Neural progenitor cell (in vitro differentiated cells): ENCODE results near the gene JMJD6. TPM values are rescaled to one million over a fixed set of nuclear protein-coding genes. Genes with fewer than 3 reads are reported as not detected.

ENCODE experiments used
- DNase-seq: peaks from one replicate; pipeline ENCODE4 v3.0.0-alpha.2; 2016; ENCODE audit warnings: low spot score
- H2AFZ ChIP-seq: fragments of 200-600 bp; sonication (generic); replicated peaks from 2 replicates; pipeline ENCODE4 v1.6.1; 2016; ENCODE audit warnings: antibody characterized with exemption
- H3F3A ChIP-seq: fragments of 200-600 bp; sonication (generic); 2 replicates; pipeline ENCODE4 v1.6.1; 2016; ENCODE audit warnings: antibody characterized with exemption, low read depth
- H3K27ac ChIP-seq: fragments of 200-600 bp; sonication (generic); 2 replicates; pipeline ENCODE4 v1.5.1; 2016; ENCODE audit warnings: mild to moderate bottlenecking
- H3K27me3 ChIP-seq: fragments of 200-600 bp; sonication (generic); 2 replicates; pipeline ENCODE4 v1.6.1; 2016; ENCODE audit warnings: mild to moderate bottlenecking, moderate library complexity
- H3K36me3 ChIP-seq: fragments of 200-600 bp; sonication (generic); 2 replicates; pipeline ENCODE4 v1.5.1; 2016
- H3K4me1 ChIP-seq: fragments of 200-600 bp; sonication (generic); 2 replicates; pipeline ENCODE4 v1.6.1; 2016; ENCODE audit warnings: mixed run types
- H3K4me2 ChIP-seq: fragments of 200-600 bp; sonication (generic); 2 replicates; pipeline ENCODE4 v1.6.1; 2016
- H3K4me3 ChIP-seq: fragments of 200-600 bp; sonication (generic); 2 replicates; pipeline ENCODE4 v1.5.1; 2016
- H3K79me2 ChIP-seq: fragments of 200-600 bp; sonication (generic); 2 replicates; pipeline ENCODE4 v1.6.1; 2016; ENCODE audit warnings: low read depth
- H3K9ac ChIP-seq: fragments of 200-600 bp; sonication (generic); 2 replicates; pipeline ENCODE4 v1.6.1; 2016
- H3K9me3 ChIP-seq: fragments of 200-600 bp; sonication (generic); 2 replicates; pipeline ENCODE4 v1.5.1; 2016; ENCODE audit warnings: low read depth
- H4K20me1 ChIP-seq: fragments of 200-600 bp; sonication (generic); 2 replicates; pipeline ENCODE4 v1.6.1; 2016; ENCODE audit warnings: low read depth
- H3K27ac Mint-ChIP-seq: 3 replicates; pipeline ENCODE4 v1.8.0; 2021; ENCODE audit warnings: mixed read lengths
- H3K27me3 Mint-ChIP-seq: 2 replicates; pipeline ENCODE4 v1.8.0; 2022; ENCODE audit warnings: low read depth, mild to moderate bottlenecking, inconsistent platforms, moderate library complexity, mixed read lengths; ENCODE audit not compliant: insufficient read depth
- H3K36me3 Mint-ChIP-seq: 3 replicates; pipeline ENCODE4 v1.8.0; 2021; ENCODE audit warnings: mixed read lengths
- H3K4me1 Mint-ChIP-seq: 3 replicates; pipeline ENCODE4 v1.8.0; 2021; ENCODE audit warnings: mixed read lengths
- H3K4me3 Mint-ChIP-seq: 3 replicates; pipeline ENCODE4 v1.8.0; 2021; ENCODE audit warnings: mild to moderate bottlenecking, moderate library complexity, mixed read lengths
- H3K9me3 Mint-ChIP-seq: 3 replicates; pipeline ENCODE4 v1.8.0; 2020; ENCODE audit warnings: mixed read lengths
- EZH2 ChIP-seq: fragments of 200-600 bp; sonication (generic); IDR thresholded peaks from 2 replicates; pipeline ENCODE4 v1.6.1; 2017; ENCODE audit warnings: antibody characterized with exemption, mild to moderate bottlenecking, moderate library complexity
- EZH2phosphoT487 ChIP-seq: fragments of 200-600 bp; sonication (generic); IDR thresholded peaks from 2 replicates; pipeline ENCODE4 v1.6.1; 2017; ENCODE audit warnings: antibody characterized with exemption
- total RNA-seq: library from RNA; depleted of rRNA; stranded (reverse); fragments of >200 nt; gene quantifications from 2 replicates; pipeline ENCODE4 v1.2.3, GENCODE V29; 2015; ENCODE audit warnings: low replicate concordance
- TF ChIP-seq, protein P1 (sequence below): fragments of 200-600 bp; sonication (generic); IDR thresholded peaks from 2 replicates; pipeline ENCODE4 v1.5.1; 2017; ENCODE audit warnings: antibody characterized with exemption, mild to moderate bottlenecking

The JMJD6 gene
- total RNA-seq, 1 donor from 2014 or later = 8.7 TPM

DNA sequence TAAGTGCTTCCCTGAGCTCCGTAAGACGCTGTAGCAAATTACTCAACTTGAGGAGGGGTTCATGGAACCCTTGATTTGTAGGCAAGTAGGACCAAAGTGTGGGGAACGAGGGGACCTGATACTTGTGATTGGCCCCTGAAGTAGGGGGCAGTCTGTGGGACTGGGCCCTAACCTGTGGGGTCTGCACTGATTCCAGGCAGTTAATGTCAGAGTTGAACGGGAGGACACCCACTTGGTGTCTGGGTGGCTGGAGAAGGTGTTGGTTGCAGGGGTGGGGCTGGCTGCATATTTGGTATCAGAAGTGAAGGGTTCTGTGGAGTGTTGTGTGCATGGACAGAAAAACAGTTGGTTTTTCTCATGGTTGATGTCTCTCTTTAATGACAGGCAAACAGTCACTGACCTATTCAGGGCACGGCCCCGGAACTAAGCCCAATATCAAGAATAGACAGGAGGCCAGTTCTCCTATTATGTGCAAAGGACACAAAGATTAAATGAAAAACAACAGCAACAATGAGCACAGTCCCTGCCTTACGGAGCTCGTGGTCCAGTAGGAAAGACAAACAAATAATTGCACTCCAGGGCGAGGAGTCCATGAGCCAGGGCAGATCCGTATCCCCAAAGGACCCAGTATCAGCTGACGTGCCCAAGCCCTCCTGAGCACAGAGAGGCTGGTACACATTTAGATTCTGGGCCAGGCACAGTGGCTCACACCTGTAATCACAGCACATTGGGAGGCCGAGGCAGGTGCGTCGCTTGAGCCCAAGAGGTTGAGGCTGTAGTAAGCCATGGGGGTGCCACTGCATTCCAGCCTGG is 34.8 kb downstream of the JMJD6 start:
- H3K4me3 ChIP-seq = no peak overlapping the region
- H3K4me2 ChIP-seq = no peak overlapping the region
- DNase-seq = no peak
- H3K9me3 ChIP-seq = no peaks in the 10 kb centered on the region
- Mint-ChIP-seq H3K27ac (peak overlapping the region; percentile 42), H3K9me3 (no peaks in the 10 kb centered on the region), H3K27me3 (peaks cover 11% of the 10 kb centered on the region), H3K36me3 (peaks cover 2% of the 10 kb centered on the region), H3K4me3 (no peak overlapping the region), H3K4me1 (peaks cover 43% of the 10 kb centered on the region)
- H3K79me2 ChIP-seq = no peaks in the 10 kb centered on the region
- H3K9ac ChIP-seq = no peak overlapping the region
- no peaks in the 10 kb centered on the region for H3K36me3 ChIP-seq
- peaks cover 17% of the 10 kb centered on the region for H3K4me1 ChIP-seq
- TF ChIP-seq, protein P1, sequence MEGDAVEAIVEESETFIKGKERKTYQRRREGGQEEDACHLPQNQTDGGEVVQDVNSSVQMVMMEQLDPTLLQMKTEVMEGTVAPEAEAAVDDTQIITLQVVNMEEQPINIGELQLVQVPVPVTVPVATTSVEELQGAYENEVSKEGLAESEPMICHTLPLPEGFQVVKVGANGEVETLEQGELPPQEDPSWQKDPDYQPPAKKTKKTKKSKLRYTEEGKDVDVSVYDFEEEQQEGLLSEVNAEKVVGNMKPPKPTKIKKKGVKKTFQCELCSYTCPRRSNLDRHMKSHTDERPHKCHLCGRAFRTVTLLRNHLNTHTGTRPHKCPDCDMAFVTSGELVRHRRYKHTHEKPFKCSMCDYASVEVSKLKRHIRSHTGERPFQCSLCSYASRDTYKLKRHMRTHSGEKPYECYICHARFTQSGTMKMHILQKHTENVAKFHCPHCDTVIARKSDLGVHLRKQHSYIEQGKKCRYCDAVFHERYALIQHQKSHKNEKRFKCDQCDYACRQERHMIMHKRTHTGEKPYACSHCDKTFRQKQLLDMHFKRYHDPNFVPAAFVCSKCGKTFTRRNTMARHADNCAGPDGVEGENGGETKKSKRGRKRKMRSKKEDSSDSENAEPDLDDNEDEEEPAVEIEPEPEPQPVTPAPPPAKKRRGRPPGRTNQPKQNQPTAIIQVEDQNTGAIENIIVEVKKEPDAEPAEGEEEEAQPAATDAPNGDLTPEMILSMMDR = no peak
- TF ChIP-seq EZH2 (no peak), EZH2phosphoT487 (no peak)
- no peaks in the 10 kb centered on the region for H3F3A ChIP-seq
- no peak overlapping the region for H3K27ac ChIP-seq
- H4K20me1 ChIP-seq = peaks cover 4% of the 10 kb centered on the region
- H2AFZ ChIP-seq = no peak overlapping the region
- H3K27me3 ChIP-seq = no peaks in the 10 kb centered on the region

DNA sequence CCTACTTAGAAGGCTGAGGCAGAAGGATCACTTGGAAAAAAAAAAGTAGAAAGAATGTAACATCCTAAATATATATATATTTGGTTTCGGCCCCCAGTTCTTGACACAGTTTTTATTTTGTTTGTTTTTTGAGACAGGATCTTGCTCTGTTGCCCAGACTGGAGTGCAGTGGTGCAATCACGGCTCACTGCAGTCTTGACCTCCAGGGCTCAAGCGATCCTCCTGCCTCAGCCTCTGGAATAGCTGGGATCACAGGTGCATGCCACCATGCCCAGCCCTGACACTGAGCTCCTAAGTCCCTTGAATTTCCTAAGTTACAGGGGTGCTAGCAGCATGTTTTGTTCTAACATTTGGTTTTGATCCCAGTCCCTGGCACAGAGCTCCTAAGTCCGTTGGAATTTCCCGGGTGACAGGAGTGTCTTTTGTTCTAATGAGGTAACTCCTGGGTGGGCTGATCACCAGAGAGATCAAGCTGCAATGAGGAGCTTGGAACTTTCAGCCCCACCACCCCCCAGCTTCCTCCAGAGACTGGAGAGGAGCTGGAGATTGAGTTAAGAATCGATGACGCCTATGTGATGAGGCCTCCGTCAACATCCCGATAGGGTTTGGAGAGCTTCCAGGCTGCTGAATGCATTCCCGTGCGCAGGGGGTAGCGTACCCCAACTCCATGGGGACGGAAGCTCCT is 35.7 kb downstream of the JMJD6 start:
- H3K36me3 ChIP-seq = no peaks in the 10 kb centered on the region
- peaks cover 17% of the 10 kb centered on the region for H3K4me1 ChIP-seq
- no peaks in the 10 kb centered on the region for H3K79me2 ChIP-seq
- peak overlapping the region; percentile 46 for H3K4me3 Mint-ChIP-seq
- H3K9ac ChIP-seq = no peak overlapping the region
- no peak overlapping the region for H3K27ac ChIP-seq
- peak; percentile 63 for DNase-seq
- no peak overlapping the region for H3K4me3 ChIP-seq
- H3K4me1 Mint-ChIP-seq = peaks cover 43% of the 10 kb centered on the region
- H4K20me1 ChIP-seq = peaks cover 4% of the 10 kb centered on the region
- H3K27ac Mint-ChIP-seq = peak overlapping the region; percentile 29
- H3F3A ChIP-seq = no peaks in the 10 kb centered on the region
- H2AFZ ChIP-seq = no peak overlapping the region
- no peaks in the 10 kb centered on the region for H3K9me3 Mint-ChIP-seq
- no peak overlapping the region for H3K4me2 ChIP-seq
- H3K27me3 ChIP-seq = no peaks in the 10 kb centered on the region
- H3K27me3 Mint-ChIP-seq = peaks cover 11% of the 10 kb centered on the region
- peaks cover 2% of the 10 kb centered on the region for H3K36me3 Mint-ChIP-seq
- TF ChIP-seq EZH2phosphoT487 (no peak), EZH2 (no peak)
- TF ChIP-seq, protein P1 = no peak
- no peaks in the 10 kb centered on the region for H3K9me3 ChIP-seq

DNA sequence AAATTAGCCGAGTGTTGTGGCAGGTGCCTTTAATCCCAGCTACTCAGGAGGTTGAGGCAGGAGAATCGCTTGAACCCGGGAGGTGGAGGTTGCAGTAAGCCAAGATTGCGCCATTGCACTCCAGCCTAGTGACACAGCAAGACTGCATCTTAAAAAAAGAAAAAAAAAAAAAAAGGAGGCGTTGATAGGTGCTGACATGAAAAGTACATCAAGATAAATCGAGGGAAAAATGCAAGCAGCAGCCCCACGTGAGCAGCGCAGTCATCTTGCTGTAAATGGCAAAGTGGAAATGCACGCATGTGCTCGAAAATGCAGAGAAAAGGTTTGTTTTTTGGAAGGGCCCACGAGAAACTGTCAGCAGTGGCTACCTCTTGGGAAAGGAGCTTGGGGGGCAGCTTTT is 36.5 kb downstream of the JMJD6 start:
- Histone ChIP-seq H3K9me3 (no peaks in the 10 kb centered on the region), H3K4me2 (no peak overlapping the region), H2AFZ (no peak overlapping the region), H3K27ac (no peak overlapping the region), H3K4me3 (no peak overlapping the region), H3F3A (peaks cover 3% of the 10 kb centered on the region), H3K4me1 (peaks cover 17% of the 10 kb centered on the region), H3K27me3 (no peaks in the 10 kb centered on the region), H3K9ac (no peak overlapping the region), H3K79me2 (no peaks in the 10 kb centered on the region), H4K20me1 (peaks cover 4% of the 10 kb centered on the region), H3K36me3 (no peaks in the 10 kb centered on the region)
- peaks cover 11% of the 10 kb centered on the region for H3K27me3 Mint-ChIP-seq
- H3K9me3 Mint-ChIP-seq = no peaks in the 10 kb centered on the region
- H3K27ac Mint-ChIP-seq = no peak overlapping the region
- H3K4me1 Mint-ChIP-seq = peaks cover 42% of the 10 kb centered on the region
- no peak for DNase-seq
- no peak overlapping the region for H3K4me3 Mint-ChIP-seq
- no peaks in the 10 kb centered on the region for H3K36me3 Mint-ChIP-seq
- no peak for TF ChIP-seq EZH2
- no peak for TF ChIP-seq EZH2phosphoT487
- TF ChIP-seq, protein P1 = no peak
